Tongue (tissue), 3 donors: Measurements from ENCODE around the gene G6PC1. TPM values are rescaled to one million over a fixed set of nuclear protein-coding genes. Genes with fewer than 3 reads are reported as not detected.

Experiments used
- DNase-seq: peaks from one replicate; pipeline ENCODE4 v3.0.0-alpha.2; 2015
- small RNA-seq: library from RNA; depleted of rRNA; stranded (forward); fragments of <200 nt; gene quantifications from one replicate; pipeline ENCODE3, GENCODE V24; 2014; ENCODE audit warnings: low replicate concordance
- total RNA-seq: library from RNA; depleted of rRNA; stranded (reverse); fragments of >200 nt; gene quantifications from one replicate; pipeline ENCODE4 v1.2.3, GENCODE V29; 2014

Gene G6PC1
- total RNA-seq, 1 donor from 2014 or later = not detected

DNA sequence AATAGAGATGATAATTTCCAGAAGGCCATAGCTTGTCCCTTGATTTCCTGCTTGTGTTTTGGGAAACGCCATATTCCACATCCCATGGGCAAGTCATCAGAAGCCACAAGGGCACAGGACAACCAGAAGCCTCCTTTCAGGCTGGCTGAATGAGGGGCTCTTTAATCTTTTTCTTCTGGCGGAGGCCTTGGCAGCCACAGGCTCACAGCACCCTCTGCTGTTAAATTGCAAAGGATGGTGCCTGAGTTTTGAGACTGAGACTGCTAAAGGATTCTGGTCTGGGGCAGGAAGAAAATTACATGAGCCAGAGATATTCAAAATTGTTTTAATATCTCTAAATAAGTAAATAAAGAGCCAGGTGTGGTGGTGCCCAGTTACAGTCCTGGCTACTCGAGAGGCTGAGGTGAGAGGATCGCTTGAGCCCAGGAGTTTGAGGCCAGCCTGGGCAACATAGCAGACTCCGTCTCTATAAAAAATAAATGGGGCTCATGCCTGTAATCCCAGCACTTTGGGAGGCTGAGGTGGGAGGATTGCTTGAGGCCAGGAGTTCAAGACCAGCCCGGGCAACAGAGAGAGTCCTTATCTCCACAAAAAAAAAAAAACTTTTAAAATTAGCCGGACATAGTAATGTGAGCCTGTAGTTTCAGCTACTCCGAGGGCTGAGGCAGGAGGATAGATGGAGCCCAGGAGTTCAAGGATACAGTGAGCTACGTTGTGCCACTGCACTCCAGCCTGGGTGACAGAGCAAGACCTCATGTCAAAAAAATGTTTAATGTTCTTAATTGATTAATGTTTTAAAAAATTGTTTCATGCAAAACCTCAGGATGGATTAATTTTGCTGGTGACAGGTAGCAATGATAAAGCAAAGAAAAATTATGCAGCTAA lies 37.4 kb downstream of the G6PC1 start:
- peak; percentile 76 for DNase-seq

DNA sequence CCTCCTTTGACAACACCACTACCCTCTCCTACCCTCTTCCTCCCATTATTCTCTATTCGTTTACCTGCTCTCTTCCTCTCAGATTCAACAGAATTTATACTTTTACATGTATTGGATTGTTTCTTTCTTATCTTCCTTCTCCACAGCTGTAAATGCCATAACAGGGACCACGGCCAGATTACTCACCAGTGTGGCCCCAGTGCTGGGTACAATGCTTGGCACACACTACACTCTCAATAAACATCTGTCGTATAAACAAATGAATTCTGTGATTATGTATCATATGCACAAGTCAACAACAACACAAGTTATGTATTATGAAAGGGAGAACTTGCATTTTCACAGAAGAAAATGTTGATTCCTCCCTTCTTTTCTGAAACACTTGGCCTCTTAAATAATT lies 43.6 kb downstream of the G6PC1 start:
- DNase-seq = no peak

DNA sequence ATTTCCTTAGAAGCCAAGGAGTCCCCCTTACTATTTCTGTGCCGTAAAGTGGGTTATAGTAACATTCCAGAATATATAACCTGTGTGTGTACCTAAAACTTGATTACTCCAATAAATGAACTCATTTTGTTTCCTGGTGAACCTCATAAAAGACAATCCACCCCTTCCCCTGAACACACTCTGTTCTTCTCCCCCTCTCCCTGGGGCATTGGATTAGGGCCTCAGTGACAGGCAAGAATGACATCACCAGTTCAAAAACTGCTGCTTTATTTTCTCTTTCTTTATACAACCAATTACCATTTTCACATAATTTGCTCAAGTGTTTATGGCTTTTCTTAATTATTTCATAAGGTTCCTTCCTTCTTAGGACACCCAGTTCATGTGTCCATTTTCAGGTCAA lies 46.2 kb downstream of the G6PC1 start:
- DNase-seq = no peak

DNA sequence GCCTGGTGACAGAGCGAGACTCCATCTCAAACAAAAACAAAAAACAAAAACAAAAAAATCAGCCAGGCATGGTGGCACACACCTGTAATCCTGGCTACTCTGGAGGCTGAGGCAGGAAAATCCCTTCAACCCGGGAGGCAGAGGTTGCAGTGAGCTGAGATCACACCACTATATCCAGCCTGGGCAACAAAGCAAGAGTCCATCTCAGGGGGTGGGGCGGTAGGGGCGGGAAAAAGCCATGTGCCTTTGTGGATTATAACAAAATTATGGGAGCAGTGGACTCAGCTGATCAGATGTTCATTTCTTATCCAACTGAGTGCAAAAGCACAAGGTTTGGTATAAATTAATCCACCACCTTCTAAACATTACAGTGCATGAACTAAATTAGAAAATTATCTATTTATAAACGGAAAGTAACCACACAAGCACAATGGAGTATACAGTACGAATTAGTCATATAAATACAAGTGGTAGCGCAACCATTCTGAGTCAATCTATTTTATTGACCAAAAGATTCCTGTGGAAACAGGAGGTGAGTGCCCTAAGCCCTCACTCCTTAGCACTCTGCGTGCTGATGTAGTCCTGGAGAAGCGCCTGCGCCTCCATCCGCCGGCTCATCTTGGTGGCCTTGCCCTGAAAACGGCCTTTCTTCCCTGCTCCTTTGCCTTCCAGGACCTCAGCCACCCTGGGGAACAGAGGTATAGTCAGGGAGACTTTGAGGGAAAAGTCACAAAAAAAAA lies 49.6 kb downstream of the G6PC1 start:
- no peak for DNase-seq

Small RNAs within 50 kb of the gene (small RNA-seq; reads per million reads assigned to genes)
- gene RF00561 (not detected), gene RNU6-287P (not detected)

Other genes starting within 250 kb of the G6PC1 start
- gene TUBG2, start 241.5 kb upstream of the G6PC1 start, total RNA-seq = 6.2 TPM
- gene PLEKHH3, start 223.8 kb upstream of the G6PC1 start, total RNA-seq = 38.9 TPM
- 1.5 TPM for gene CCR10, start 219.0 kb upstream of the G6PC1 start, total RNA-seq
- gene CNTNAP1, start 218.3 kb upstream of the G6PC1 start, total RNA-seq = 14.7 TPM
- gene EZH1, start 155.8 kb upstream of the G6PC1 start, total RNA-seq = 35.6 TPM
- gene RAMP2, start 139.6 kb upstream of the G6PC1 start, total RNA-seq = 11.9 TPM
- 40.3 TPM for gene VPS25, start 127.3 kb upstream of the G6PC1 start, total RNA-seq
- gene WNK4, start 120.2 kb upstream of the G6PC1 start, total RNA-seq = not detected
- 50.7 TPM for gene COA3, start 102.1 kb upstream of the G6PC1 start, total RNA-seq
- not detected for gene CNTD1, start 101.9 kb upstream of the G6PC1 start, total RNA-seq
- gene BECN1, start 76.5 kb upstream of the G6PC1 start, total RNA-seq = 68.7 TPM
- gene PSME3, start 67.4 kb upstream of the G6PC1 start, total RNA-seq = 48.5 TPM
- 1.4 TPM for gene AOC2, start 56.2 kb upstream of the G6PC1 start, total RNA-seq
- 23.0 TPM for gene AOC3, start 49.6 kb upstream of the G6PC1 start, total RNA-seq
- gene AARSD1, start 63.7 kb downstream of the G6PC1 start, total RNA-seq = 16.0 TPM
- gene PTGES3L, start 79.3 kb downstream of the G6PC1 start, total RNA-seq = 61.5 TPM
- gene RUNDC1, start 79.8 kb downstream of the G6PC1 start, total RNA-seq = 10.7 TPM
- 1,583 TPM for gene RPL27, start 97.6 kb downstream of the G6PC1 start, total RNA-seq
- 6.7 TPM for gene IFI35, start 106.0 kb downstream of the G6PC1 start, total RNA-seq
- gene VAT1, start 121.6 kb downstream of the G6PC1 start, total RNA-seq = 66.7 TPM
- 0.92 TPM for gene RND2, start 124.4 kb downstream of the G6PC1 start, total RNA-seq
- gene BRCA1, start 224.6 kb downstream of the G6PC1 start, total RNA-seq = 21.4 TPM